Left forelimb (tissue), 1 donor: ENCODE measurements around the gene RNF148.
"Not testable (repeated sequence)": the region's sequence is repeated elsewhere in the genome, so short reads cannot be mapped to it uniquely, and the experiment has no call there.

ENCODE experiments used
- DNase-seq: peaks from one replicate; pipeline ENCODE4 v3.0.0-alpha.2; 2018; ENCODE audit warnings: low spot score

Gene RNF148

GRCh38 chr7:122689346-122690109, 13.2 kb downstream of the RNF148 start:
- DNase-seq = no peak

- no peak for DNase-seq
Measured at GRCh38 chr7:122688400-122688998, 14.2 kb downstream of the RNF148 start.

- no peak for DNase-seq
Measured at GRCh38 chr7:122686360-122686878, 16.3 kb downstream of the RNF148 start.

- DNase-seq = no peak
Measured at GRCh38 chr7:122684504-122684903, 18.2 kb downstream of the RNF148 start.

- DNase-seq = no peak
Measured at GRCh38 chr7:122682815-122683550, 19.7 kb downstream of the RNF148 start.

GRCh38 chr7:122681186-122681585, 21.5 kb downstream of the RNF148 start:
- DNase-seq = not testable (repeated sequence)

GRCh38 chr7:122679813-122680212, 22.9 kb downstream of the RNF148 start:
- DNase-seq = no peak

GRCh38 chr7:122679269-122679709, 23.4 kb downstream of the RNF148 start:
- not testable (repeated sequence) for DNase-seq

- no peak for DNase-seq
Measured at GRCh38 chr7:122677149-122677548, 25.6 kb downstream of the RNF148 start.

- DNase-seq = no peak
Measured at GRCh38 chr7:122676466-122676865, 26.3 kb downstream of the RNF148 start.

- no peak for DNase-seq
Measured at GRCh38 chr7:122675621-122676020, 27.1 kb downstream of the RNF148 start.

GRCh38 chr7:122675011-122675410, 27.7 kb downstream of the RNF148 start:
- DNase-seq = no peak

- no peak for DNase-seq
Measured at GRCh38 chr7:122674502-122674901, 28.2 kb downstream of the RNF148 start.

GRCh38 chr7:122673951-122674350, 28.8 kb downstream of the RNF148 start:
- no peak for DNase-seq

- no peak for DNase-seq
Measured at GRCh38 chr7:122672536-122672935, 30.2 kb downstream of the RNF148 start.

GRCh38 chr7:122663733-122664132, 39.0 kb downstream of the RNF148 start:
- no peak for DNase-seq

GRCh38 chr7:122658856-122659255, 43.9 kb downstream of the RNF148 start:
- no peak for DNase-seq

GRCh38 chr7:122653685-122654084, 49.0 kb downstream of the RNF148 start:
- DNase-seq = no peak

- DNase-seq = no peak
Measured at GRCh38 chr7:122652876-122653275, 49.8 kb downstream of the RNF148 start.
